NCI-H345 (cell line): ENCODE results near the gene SEC23B.
"Not testable (repeated sequence)": the region's sequence is repeated elsewhere in the genome, so short reads cannot be mapped to it uniquely, and the experiment has no call there.

Experiments used
- DNase-seq: peaks from one replicate; lab custom pipeline; 2025; lab: John Stamatoyannopoulos, UW

Gene SEC23B

DNA sequence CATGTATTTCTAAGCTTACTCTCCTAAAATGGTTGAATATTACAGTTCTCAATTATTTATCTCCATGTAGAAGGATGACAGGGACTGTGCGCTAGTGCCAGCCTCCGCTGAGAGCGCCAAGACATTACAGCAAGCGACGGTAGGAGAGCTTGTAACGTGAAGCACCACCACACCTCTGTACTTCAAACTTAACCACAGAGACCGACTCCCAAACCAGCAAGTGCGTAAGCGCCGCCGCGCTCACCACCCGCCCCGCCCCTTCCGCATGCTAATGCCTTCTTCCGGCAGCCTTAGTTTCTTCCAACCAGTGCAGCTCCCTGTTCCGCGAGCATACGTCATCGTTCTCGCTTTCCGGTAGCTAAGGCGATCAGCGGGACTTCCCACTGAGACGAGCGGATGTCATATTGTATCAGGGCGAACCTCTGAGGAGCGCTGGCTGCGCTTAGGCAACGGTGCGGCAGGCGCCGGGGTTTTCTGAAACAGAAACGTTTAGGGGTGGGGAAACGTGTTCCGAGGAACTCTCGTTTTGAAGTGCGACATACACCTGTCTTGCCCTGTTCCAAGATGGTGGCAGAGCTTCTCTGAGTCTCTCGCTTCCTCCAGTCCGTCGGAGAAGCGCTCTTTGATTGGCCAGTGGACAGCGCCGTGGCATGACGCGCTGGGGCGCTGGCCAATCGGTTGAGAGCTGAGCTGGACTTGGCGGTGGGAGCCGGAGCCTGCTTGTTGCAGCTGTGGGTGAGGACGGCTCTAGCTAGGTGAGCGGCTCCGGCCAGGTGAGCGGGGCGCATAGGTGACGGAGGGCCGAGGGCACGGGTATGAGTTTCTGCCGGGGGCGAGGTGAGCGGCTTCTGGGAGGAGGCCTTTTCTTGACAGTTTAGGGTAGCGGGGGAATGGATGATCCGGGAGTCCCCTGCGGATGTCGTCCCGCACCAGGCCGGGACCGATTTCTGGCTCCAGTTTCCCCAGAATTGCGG, at the start of gene SEC23B:
TSS of gene SEC23B (plus strand) at position 723 of the 974 bp plus-strand sequence. CDS start 2,896 bp downstream, outside the sequence.
- peak; percentile 99 for DNase-seq

DNA sequence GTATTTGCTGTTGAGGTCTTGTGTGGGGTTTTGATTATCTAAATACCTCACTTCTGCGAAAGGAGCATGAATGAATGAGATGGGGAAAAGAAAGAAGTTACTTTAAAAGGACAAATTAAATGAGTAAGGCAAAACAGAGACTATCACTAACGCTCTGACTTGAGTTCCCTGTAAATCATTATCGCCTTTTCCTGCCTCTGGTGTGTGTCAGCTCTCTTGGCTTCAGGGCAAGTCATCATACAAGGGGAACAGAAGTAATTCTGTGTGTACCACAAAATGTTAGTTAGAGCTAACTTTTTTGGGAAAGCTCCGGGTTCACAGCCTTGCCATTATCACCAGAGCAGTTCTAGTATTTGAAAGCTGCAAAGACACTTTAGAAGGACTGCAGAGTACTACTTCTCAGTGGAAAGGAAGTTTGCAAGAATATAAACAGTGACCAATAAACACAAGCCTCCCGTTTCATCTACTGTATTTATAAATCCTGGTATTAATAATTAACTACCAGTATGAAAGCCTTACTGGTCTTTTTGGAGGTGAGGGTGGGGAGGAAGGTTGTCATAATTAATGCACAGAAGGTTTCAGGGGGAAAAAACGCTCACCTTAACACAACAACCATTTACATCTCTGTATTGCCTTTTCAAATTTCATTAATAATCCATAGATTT, 42.1 kb upstream of the SEC23B start:
- no peak for DNase-seq

DNA sequence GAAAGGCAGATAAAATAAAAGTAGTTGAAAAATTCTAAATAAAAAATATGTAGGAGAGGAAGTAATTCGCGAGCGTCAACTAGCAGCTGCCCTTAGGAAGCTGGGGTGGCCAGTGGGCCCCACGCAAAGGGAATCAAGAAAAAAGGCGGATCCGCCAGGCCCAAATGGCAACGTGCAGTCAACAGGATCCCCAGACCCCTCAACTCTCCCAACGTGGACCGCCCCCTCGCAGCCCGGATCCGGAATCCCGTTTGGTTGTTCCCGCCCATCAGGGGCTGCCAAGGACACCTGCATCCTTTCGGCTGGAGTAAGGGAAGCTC, 41.2 kb upstream of the SEC23B start:
- DNase-seq = no peak

DNA sequence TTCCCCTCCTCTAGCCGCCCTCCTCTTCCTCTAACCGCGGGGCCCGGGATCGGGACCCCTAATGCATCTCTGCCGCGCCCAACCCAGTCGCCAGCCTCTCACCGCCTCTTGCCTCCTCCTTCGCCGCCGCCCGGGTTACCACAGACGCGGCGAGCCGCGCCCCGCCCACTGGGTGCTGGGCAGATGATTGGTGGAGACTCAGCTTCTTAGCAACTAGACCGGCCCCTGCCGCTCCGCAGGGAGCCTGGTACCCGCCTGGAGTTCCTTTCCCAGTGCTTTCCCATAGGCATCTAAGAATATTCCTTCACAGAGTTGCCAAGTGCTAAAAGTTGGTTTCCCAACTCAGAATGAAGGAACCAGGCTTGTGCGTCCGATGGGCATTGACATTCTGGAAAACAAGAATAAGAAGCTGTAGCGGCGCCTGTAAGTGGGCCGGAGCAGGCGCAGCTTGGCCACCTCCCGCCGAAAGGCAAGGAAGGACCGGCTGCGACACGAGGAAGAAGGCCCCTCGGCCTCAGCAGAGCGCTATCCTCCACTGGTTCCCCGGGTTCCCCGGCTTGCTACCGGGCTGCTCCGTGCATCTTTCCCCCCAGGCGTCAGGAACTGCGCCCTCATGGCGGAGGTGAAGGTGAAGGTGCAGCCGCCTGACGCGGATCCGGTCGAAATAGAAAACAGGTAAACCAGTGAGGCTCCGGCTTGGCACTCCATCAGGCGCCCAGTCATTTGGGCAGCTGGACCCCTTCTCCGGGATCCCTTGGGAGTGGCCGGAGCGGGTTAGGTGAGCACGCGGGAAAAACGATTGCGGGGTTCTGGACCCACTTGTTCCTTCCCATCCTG, 40.6 kb upstream of the SEC23B start, which contains the start of the genes DZANK1 and POLR3F:
TSS of gene DZANK1 (minus strand) at position 137 of the 837 bp plus-strand sequence. CDS start 1,672 bp downstream, outside the sequence.
TSS of gene POLR3F (plus strand) at position 497 of the 837 bp plus-strand sequence. CDS start at position 614, 117 bp downstream.
- DNase-seq = peak; percentile 98

DNA sequence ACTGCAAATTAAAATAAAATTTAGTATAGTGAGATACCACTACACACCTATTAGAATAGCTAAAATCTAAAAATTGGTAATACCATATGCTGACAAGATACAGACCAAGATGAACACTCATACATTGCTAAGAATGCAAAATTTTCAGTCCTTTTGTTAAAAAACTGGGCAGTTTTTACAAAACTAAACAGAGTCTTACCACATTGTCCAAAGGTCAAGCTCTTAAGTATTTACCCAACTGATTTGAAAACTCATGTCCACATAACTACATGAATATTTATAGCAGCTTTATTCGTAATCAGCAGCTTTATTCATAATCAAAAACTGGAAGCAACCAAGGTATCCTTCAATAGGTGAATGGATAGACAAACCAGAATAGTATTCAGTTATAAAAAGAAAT, 30.5 kb upstream of the SEC23B start:
- DNase-seq = no peak

DNA sequence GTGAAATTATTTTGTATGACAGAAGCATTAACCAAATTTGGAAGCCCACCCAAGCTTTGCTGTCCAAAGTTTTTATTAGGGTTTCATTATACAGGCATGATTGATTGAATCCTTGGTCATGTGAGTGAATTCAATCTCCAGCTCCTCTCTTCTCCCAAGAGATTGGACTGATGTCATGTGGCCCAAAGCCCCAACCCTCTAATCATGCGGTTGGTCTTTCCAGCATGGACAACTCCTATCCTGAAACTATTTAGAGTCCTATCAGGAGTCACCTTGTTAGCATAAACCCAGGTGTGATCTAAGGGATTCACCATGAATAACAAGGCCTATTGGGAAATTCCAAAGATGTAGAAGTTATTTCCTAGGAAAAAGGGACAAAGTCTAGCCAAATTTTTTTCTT, 29.9 kb upstream of the SEC23B start:
- DNase-seq = no peak

DNA sequence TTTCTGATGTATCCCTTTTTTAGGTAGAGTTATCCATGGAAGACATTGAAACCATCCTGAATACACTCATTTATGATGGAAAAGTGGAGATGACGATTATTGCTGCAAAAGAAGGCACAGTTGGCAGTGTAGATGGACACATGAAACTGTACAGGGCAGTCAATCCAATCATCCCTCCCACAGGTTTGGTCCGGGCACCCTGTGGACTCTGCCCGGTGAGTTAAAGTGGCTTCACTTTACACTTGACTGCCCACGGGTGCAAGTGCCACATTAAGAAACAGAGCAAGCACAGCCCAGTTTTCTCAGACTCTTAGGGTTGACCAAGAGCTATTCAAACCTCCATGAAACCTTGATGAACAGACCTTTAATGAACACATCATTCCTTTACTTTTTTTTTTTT, 26.1 kb upstream of the SEC23B start:
- DNase-seq = no peak

DNA sequence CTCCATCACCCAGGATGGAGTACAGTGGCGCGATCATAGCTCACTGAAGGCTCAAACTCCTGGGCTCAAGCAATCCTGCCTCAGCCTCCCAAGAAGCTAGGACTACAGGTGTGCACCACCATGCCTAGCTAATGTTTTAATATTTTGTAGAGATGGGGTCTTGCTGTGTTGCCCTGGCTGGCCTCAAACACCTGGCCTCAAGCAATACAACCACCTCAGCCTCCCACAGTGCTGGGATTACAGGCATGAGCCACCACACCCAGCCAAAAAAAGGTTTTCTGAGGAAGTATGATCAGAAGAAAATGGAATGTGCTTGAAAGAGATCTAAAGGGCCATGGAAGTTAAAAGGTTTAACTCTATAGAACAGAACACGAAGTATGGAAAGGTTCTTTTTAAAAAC, 19.4 kb upstream of the SEC23B start:
- no peak for DNase-seq

DNA sequence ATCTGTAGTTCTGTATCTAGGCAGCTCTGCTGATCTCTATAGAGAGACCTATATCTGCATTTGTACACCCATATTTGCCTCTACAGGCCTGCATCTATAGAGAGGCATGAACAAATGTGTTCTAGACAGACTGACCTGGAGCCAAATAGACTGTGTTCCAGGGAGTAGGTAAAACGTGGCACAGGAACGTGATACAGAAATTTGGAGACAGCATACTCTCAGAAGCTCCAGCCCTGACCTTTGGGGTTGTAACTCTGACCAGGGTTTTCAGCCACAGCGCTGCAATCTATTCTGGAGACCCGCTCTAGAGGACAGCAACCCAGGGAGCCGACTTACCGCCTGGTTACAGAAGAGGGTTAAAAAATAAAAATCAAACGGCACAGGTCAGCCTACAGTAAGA, 11.7 kb upstream of the SEC23B start:
- peak; percentile 26 for DNase-seq

DNA sequence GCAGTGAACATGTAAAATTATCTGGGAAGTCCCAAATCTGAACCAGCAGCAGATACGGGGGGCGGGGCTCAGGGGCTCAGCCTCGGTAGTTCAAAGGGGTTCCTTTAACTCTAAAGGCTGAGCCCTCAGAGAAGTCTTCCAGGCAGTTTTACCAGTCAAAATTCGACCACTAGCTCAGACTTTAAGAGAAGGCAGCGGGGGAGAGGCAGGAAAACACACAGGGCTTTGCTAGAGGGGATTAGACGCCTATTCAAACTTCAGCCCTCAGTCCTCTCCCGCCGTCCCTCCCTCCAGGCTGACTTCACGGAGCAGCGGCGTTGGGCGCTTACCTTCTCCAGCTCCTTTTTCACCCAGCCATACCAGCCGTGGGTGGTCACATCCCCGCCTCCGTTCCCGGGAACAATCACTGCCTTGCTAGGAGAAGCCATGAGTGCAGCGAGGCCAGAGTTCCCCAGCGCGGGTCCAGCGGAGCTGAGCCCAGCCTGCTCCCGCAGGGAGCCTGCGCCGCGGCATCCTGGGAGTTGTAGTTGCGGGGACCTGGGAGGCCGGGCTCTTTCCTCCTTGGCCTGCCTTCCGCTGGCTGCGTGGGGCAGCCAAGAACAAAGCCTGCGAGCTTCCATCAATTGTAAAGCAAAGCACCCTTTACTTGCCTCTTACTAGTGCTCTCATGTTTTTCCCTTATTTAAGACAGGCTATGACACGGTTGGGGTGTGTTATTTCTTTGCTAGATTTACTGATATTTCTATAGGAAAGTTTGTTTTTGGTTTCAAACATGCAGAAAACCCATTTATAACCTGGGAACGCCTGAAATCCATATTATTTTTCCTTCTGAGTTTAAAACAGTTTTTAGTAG, 10.8 kb upstream of the SEC23B start, which contains the start of gene RBBP9:
TSS of gene RBBP9 (minus strand) at position 486 of the 853 bp plus-strand sequence. CDS start at position 428, 58 bp downstream.
- DNase-seq = peak; percentile 92

DNA sequence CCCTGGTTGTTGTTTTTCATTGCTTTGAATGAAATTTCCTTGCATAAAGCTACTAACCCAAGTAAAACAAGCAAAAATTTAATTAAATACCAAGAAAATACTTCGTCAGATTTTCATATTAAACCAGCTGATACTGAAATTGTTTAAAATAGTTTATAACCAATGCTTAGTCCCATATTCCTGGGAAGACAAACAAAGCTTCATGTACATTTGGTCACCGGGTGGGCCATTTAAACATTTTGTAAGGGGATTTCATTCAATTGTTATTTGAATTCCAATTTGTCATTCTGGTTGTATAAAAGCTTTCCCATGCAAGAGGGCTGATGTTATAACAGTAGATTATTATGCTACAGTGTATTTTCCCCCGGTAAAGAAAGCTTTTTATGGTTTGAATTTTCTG, 10.1 kb upstream of the SEC23B start:
- DNase-seq = no peak

DNA sequence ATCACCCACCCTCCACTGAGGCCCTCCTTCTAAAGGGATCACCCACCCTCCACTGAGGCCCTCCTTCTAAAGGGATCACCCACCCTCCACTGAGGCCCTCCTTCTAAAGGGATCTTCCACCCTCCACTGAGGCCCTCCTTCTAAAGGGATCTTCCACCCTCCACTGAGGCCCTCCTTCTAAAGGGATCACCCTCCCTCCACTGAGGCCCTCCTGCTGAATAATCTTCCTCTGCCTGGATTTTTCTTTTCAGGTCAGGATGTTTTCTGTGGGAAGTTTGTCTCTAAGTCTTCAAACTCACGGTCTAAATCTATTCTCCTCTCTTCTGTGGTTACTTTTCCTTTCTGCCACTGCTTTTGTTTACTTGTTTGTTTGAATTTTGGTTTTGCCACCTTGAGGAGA, 6.1 kb upstream of the SEC23B start:
- DNase-seq = not testable (repeated sequence)

DNA sequence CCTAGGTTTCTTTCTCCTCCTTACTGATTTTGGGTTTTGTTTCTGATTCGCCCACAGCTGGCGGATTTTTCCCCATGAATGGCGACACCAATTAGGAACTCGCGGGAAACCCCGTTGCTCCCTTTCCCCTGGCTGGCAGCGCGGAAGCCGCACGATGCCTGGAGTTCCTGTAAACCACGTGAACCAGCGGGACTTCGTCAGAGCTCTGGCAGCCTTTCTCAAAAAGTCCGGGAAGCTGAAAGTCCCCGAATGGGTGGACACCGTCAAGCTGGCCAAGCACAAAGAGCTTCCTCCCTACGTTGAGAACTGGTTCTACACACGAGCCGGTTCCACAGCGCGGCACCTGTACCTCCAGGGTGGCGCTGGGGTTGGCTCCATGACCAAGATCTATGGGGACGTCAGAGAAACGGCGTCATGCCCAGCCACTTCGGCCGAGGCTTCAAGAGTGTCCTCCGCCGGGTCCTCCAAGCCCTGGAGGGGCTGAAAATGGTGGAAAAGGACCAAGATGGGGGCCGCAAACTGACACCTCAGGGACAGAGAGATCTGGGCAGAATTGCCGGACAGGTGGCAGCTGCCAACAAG, 3.2 kb upstream of the SEC23B start:
- DNase-seq = no peak

DNA sequence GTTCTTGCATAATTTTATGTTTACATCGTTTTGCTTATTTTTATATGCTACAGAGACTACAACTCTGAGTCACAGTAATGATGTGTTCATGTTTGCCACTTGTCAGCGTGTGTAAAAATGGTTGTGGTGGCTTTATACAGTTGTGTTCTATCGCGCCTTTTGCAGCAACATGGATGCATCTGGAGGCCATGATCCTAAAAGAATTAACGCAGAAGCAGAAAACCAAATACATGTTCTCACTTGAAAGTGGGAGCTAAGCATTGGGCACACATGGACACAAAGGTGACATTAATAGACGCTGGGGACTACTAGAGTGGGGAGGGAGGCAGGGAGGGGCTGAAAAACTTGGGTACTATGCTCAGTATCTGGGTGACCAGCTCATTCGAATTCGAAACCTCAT, 996 bp upstream of the SEC23B start:
- no peak for DNase-seq

DNA sequence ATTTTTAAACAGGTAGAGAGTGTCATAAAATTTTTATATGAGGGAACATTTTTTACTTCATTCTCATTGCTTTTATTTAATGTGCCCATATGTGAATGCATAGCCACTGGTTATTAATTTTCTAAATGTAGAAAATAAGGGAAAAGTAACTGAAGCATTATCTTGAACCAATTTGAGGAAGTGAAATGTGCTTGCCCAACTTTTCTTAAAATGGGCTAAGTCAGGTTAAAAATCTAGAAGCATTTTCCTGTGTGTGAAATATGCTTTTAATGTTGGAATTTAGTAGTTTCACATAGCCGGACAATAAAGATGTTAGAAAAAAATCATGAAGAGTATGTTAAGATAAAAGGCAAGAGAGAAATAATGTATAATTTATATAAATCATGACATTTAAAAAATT, 3.8 kb downstream of the SEC23B start:
- DNase-seq = no peak

DNA sequence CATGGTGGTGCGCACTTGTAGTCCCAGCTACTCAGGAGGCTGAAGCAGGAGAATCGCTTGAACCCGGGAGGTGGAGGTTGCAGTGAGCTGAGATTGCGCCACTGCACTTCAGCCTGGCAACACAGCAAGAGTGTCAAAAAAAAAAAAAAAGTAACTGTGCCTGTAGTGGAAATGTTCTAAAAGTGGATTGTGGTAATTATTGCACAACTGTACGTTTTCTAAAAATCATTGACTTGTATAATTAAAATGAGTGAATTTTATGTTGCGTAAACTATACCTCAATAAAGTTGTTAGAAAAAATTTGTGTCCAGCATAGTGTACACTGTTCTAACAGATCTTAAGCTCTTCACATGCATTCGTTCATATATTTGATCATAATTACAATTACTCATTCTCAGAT, 5.5 kb downstream of the SEC23B start:
- DNase-seq = no peak

DNA sequence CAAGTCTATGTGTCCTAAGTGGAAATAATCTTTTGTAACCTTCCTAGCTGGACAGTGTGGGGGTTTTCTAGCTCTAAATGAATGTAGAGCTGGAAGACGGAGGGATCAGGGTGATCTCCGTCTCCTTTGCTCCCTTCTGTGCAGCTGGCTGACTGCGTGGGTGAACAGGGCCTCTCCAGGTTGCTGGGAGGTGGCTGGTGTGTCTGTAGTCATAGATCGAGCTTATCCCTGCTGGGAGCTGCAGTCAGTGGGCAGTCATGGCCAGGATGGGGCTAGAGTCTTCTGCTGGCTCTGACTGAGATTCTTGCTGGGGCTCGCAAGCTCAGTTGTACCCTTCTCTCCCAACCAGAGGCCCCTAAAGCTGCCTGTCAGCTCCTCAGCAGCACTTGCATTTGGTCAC, 6.4 kb downstream of the SEC23B start:
- DNase-seq = no peak

DNA sequence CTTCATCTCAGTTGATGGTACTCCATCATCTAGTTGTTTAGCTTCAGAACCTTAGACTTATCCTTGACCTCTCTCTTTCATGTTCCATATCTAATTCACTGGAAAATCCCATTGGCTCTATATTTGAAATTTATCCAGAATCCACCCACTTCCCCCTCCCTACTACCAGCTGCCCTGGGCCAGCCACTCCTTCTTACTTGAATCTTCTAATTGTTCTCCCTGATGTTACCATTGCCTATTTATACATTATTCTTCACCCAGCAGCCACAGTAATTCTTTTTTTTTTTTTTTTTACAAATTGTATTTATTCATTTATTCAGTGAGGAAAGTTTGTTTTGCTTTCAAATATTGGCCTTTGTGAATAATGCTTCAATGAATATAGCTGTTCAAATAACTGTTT, 8.2 kb downstream of the SEC23B start:
- no peak for DNase-seq

DNA sequence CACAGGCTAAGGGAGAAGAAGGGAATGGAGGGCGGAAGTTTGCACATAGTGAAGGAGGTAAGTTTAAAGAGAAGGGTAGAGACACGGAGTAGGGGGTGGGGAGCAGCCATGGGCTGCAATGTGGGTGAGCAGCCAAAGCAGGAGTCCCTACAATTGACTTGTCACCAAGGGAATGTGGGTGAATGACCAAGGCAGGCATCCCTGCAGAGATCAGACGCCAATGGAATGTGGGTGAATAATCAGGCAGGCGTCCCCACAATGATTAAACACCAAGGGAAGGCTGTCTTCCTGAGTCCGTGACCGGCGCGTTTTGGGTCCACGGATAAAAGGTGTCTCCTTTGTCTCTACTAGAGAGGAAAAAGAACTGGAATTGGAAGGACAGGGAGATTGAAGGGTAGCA, 14.3 kb downstream of the SEC23B start:
- not testable (repeated sequence) for DNase-seq

DNA sequence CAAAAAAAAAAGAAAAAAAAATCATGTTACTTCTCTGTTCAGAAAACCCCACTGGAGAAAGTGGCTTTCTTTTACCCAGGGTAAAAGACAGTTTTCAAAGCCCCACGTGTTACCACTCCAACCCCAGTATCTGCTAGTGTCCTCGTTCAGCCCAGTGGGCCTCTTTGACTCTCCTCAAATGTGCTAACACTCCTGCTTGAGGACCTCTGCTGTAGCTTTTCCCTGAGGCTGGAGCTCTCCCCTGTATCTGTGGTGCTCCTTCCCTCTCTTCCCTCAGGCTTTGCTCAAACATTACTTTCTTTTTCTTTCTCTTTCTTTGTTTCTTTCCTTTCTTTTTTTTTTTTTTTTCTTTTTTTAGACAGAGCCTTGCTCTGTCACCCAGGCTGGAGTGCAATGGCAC, 15.3 kb downstream of the SEC23B start:
- no peak for DNase-seq

DNA sequence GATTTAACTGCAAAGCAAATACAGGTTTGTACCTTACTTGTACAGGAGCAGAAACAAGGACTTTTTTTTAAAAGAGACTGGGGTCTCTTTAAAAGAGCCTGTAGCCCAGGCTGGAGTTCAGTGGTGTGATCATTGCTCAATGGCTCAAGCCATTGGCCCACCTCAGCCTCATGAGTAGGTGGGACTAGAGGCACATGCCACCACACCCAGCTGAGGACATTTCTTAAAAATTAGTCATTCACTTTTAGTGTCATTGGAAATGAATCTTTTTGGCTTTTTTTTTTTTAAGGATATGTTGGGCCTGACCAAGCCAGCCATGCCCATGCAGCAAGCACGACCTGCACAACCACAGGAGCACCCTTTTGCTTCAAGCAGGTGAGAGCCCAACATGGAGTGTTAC, 16.9 kb downstream of the SEC23B start:
- no peak for DNase-seq
